GM23338 (cell line): Measurements from ENCODE around the gene ATG9B. TPM values are rescaled to one million over a fixed set of nuclear protein-coding genes. Genes with fewer than 3 reads are reported as not detected.

Experiments used
- ATAC-seq: fragments of 200-7000 bp; cut with Tn5 transposase; 3 replicates; pipeline ENCODE4 v1.9.1; 2020
- DNase-seq: peaks from one replicate; pipeline ENCODE4 v3.0.0-alpha.2; 2015; ENCODE audit warnings: low spot score
- H2AFZ ChIP-seq: fragments of 200-600 bp; sonication (generic); 2 replicates; pipeline ENCODE4 v1.8.0; 2016; ENCODE audit warnings: antibody characterized with exemption, mild to moderate bottlenecking, moderate library complexity
- H3F3A ChIP-seq: fragments of 200-600 bp; sonication (generic); replicated peaks from 2 replicates; pipeline ENCODE4 v1.8.0; 2017; ENCODE audit warnings: antibody characterized with exemption, mixed run types, low read depth
- H3K27ac ChIP-seq: fragments of 200-600 bp; sonication (generic); 2 replicates; pipeline ENCODE4 v1.6.1; 2016; ENCODE audit warnings: low read depth
- H3K27me3 ChIP-seq: fragments of 200-600 bp; sonication (generic); 2 replicates; pipeline ENCODE4 v1.8.0; 2016; ENCODE audit warnings: mild to moderate bottlenecking, mixed run types, moderate library complexity; ENCODE audit not compliant: insufficient read depth
- H3K36me3 ChIP-seq: fragments of 200-600 bp; sonication (generic); 2 replicates; pipeline ENCODE4 v1.8.0; 2016; ENCODE audit warnings: mild to moderate bottlenecking; ENCODE audit not compliant: insufficient read depth
- H3K4me1 ChIP-seq: fragments of 200-600 bp; sonication (generic); 2 replicates; pipeline ENCODE4 v1.8.0; 2016; ENCODE audit warnings: mild to moderate bottlenecking, moderate library complexity; ENCODE audit not compliant: insufficient read depth
- H3K4me2 ChIP-seq: fragments of 200-600 bp; sonication (generic); 2 replicates; pipeline ENCODE4 v1.7.1; 2017; ENCODE audit warnings: mixed run types
- H3K4me3 ChIP-seq: fragments of 200-600 bp; sonication (generic); 2 replicates; pipeline ENCODE4 v1.6.1; 2016; ENCODE audit warnings: mixed run types
- H3K79me2 ChIP-seq: fragments of 200-600 bp; sonication (generic); replicated peaks from 2 replicates; pipeline ENCODE4 v1.8.0; 2017; ENCODE audit warnings: mild to moderate bottlenecking; ENCODE audit not compliant: insufficient read depth
- H3K9me2 ChIP-seq: fragments of 200-600 bp; sonication (generic); 2 replicates; pipeline ENCODE4 v1.8.0; 2017; ENCODE audit not compliant: insufficient read depth
- H4K20me1 ChIP-seq: fragments of 200-600 bp; sonication (generic); replicated peaks from 2 replicates; pipeline ENCODE4 v1.8.0; 2017; ENCODE audit warnings: mild to moderate bottlenecking; ENCODE audit not compliant: insufficient read depth
- H3K27ac Mint-ChIP-seq: 2 replicates; pipeline ENCODE4 v1.8.0; 2020; ENCODE audit warnings: inconsistent platforms, mild to moderate bottlenecking, moderate library complexity, mixed read lengths
- H3K27me3 Mint-ChIP-seq: 3 replicates; pipeline ENCODE4 v1.8.0; 2022; ENCODE audit warnings: low read depth, mild to moderate bottlenecking, moderate library complexity, mixed read lengths, inconsistent platforms; ENCODE audit not compliant: insufficient read depth, poor library complexity
- H3K36me3 Mint-ChIP-seq: 3 replicates; pipeline ENCODE4 v1.8.0; 2021; ENCODE audit warnings: low read depth, mild to moderate bottlenecking, inconsistent platforms, moderate library complexity, mixed read lengths
- H3K4me1 Mint-ChIP-seq: 3 replicates; pipeline ENCODE4 v1.8.0; 2020; ENCODE audit warnings: mild to moderate bottlenecking, inconsistent platforms, mixed read lengths
- H3K4me3 Mint-ChIP-seq: 3 replicates; pipeline ENCODE4 v1.8.0; 2021; ENCODE audit warnings: moderate library complexity, mild to moderate bottlenecking, inconsistent platforms, mixed read lengths
- H3K9me3 Mint-ChIP-seq: 3 replicates; pipeline ENCODE4 v1.8.0; 2020; ENCODE audit warnings: moderate library complexity, mild to moderate bottlenecking, inconsistent platforms, mixed read lengths
- CREB1 ChIP-seq: fragments of 250-450 bp; sonication (Bioruptor Pico); IDR thresholded peaks from 2 replicates; pipeline ENCODE4 v1.5.0; 2020; ENCODE audit warnings: low read depth, mild to moderate bottlenecking, moderate library complexity
- CTCF ChIP-seq, 2 experiments: fragments of 200-600 bp in 1 of 2; sonication (generic) in 1 of 2; conservative IDR thresholded peaks; 2 replicates each; pipeline versions ENCODE4 v1.5.1 to v1.6.1; 2016 to 2017; ENCODE audit warnings: antibody characterized with exemption in 2 of 2, low read depth in 2 of 2, mild to moderate bottlenecking in 2 of 2, moderate library complexity in 1 of 2
- ETS1 ChIP-seq: IDR thresholded peaks from 2 replicates; pipeline ENCODE4 v1.6.1; 2016; ENCODE audit warnings: antibody characterized with exemption
- EZH2 ChIP-seq: fragments of 200-600 bp; sonication (generic); IDR thresholded peaks from one replicate; pipeline ENCODE4 v1.8.0; 2017; ENCODE audit warnings: antibody characterized with exemption, mild to moderate bottlenecking, low read depth; ENCODE audit not compliant: unreplicated experiment
- EZH2phosphoT487 ChIP-seq: fragments of 200-600 bp; sonication (generic); IDR thresholded peaks from one replicate; pipeline ENCODE4 v1.8.1; 2018; ENCODE audit warnings: antibody characterized with exemption; ENCODE audit not compliant: unreplicated experiment
- JUNB ChIP-seq: IDR thresholded peaks from one replicate; pipeline ENCODE4 v1.6.1; 2016; ENCODE audit warnings: antibody characterized with exemption; ENCODE audit not compliant: unreplicated experiment
- NANOG ChIP-seq: IDR thresholded peaks from 2 replicates; pipeline ENCODE4 v1.6.1; 2016; ENCODE audit warnings: antibody characterized with exemption, borderline replicate concordance
- POLR2AphosphoS5 ChIP-seq: IDR thresholded peaks from 2 replicates; pipeline ENCODE4 v1.6.1; 2016; ENCODE audit warnings: antibody characterized with exemption, low read depth
- REST ChIP-seq: IDR thresholded peaks from one replicate; pipeline ENCODE4 v1.6.1; 2018; ENCODE audit warnings: antibody characterized with exemption; ENCODE audit not compliant: unreplicated experiment
- STAT1 ChIP-seq: IDR thresholded peaks from one replicate; pipeline ENCODE4 v1.6.1; 2016; ENCODE audit warnings: antibody characterized with exemption; ENCODE audit not compliant: unreplicated experiment
- ZNF114 ChIP-seq: fragments of 250-450 bp; sonication (Bioruptor Pico); IDR thresholded peaks from 2 replicates; pipeline ENCODE4 v1.5.0; 2020; ENCODE audit warnings: mild to moderate bottlenecking, moderate library complexity
- ZNF331 ChIP-seq: fragments of 250-450 bp; sonication (Bioruptor Pico); IDR thresholded peaks from 2 replicates; pipeline ENCODE4 v1.5.0; 2020; ENCODE audit warnings: low read depth, mild to moderate bottlenecking, moderate library complexity
- ZNF462 ChIP-seq: fragments of 250-450 bp; sonication (Bioruptor Pico); IDR thresholded peaks from 2 replicates; pipeline ENCODE4 v1.5.0; 2020; ENCODE audit warnings: mild to moderate bottlenecking, moderate library complexity
- polyA plus RNA-seq: library from polyadenylated mRNA; unstranded; fragments of >200 nt; fragmentation: Nextera tagmentation; extraction: Ambion mirVana; gene quantifications from 2 replicates; pipeline ENCODE4 v1.2.1, GENCODE V29; 2016
- total RNA-seq: library from RNA; depleted of rRNA; stranded (reverse); fragments of >200 nt; shearing (Covaris generic); gene quantifications from 2 replicates; pipeline ENCODE4 v1.2.3, GENCODE V29; 2014

The ATG9B gene
- total and polyA plus RNA-seq, 2 experiments from 2014 or later, result 1.2 to 3.4 TPM

GRCh38 chr7:151046603-151047573 lies 22.6 kb upstream of the ATG9B start:
- peaks cover 22% of the 10 kb centered on the region for H3K27me3 ChIP-seq
- no peaks in the 10 kb centered on the region for H3K4me1 ChIP-seq
- Mint-ChIP-seq H3K36me3 (no peaks in the 10 kb centered on the region; the same call in 2 of the 3 replicates), H3K27ac (no peak overlapping the region), H3K9me3 (no peaks in the 10 kb centered on the region), H3K27me3 (peaks cover 26% of the 10 kb centered on the region), H3K4me1 (peaks cover 4% of the 10 kb centered on the region), H3K4me3 (no peak overlapping the region)
- no peak overlapping the region for H3K4me3 ChIP-seq
- H3K36me3 ChIP-seq, result no peaks in the 10 kb centered on the region
- no peak overlapping the region for H3K27ac ChIP-seq
- ATAC-seq, result no peak
- DNase-seq, result no peak
- no peak overlapping the region for H2AFZ ChIP-seq
- TF ChIP-seq EZH2 (no peak), STAT1 (no peak), REST (no peak), CREB1 (CRISPR knock-in tag) (no peak), EZH2phosphoT487 (no peak), JUNB (no peak), CTCF (conservative IDR thresholded peaks at IDR 0.05; ENCODE audit: low read depth in 2 of 2) (no peak), ETS1 (no peak), POLR2AphosphoS5 (no peak), ZNF114 (CRISPR knock-in tag) (no peak), NANOG (no peak), ZNF462 (CRISPR knock-in tag) (no peak), ZNF331 (no peak)
- no peaks in the 10 kb centered on the region for H3K9me2 ChIP-seq
- no peaks in the 10 kb centered on the region for H3F3A ChIP-seq
- no peaks in the 10 kb centered on the region for H4K20me1 ChIP-seq
- H3K79me2 ChIP-seq, result no peaks in the 10 kb centered on the region
- no peak overlapping the region for H3K4me2 ChIP-seq
